Measurements from ENCODE around the gene CAMK1D.
"Not testable (repeated sequence)": the region's sequence is repeated elsewhere in the genome, so short reads cannot be mapped to it uniquely, and the experiment has no call there.

CAMK1D gene

DNA sequence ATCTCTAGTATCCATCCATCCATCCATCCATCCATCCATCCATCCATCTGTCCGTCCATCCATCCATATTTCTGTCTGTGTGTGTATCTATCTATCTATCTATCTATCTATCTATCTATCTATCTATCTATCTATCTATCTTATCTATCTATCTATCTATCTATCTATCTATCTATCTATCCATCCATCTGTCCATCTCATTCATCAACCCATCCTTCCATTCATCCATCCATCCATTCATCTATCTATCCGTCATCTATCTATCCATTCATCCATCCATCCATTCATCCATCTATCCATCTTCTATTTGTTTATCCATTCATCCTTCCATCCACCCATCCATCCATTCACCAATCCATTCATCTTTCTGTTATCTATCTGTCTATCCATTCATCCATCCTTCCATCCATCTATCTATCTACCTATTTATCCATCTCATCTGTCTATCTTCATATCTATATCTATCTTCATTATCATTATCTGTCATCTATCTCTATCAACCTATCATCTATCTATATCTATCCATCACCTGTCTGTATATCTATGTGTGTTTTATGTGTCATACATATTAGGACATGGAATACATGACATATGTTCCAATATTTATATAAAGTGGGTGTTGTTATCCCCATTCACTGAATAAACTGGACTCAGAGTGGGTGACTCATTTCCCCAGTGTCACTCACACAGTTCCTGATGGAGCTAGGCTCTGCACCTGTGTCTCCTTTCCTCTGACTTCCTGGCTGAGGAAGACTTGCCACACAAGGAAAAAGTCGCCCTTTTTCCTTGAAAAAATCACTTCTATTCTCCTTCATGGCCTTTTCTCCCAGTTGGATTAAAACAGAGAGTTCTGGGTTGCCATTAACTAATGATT, 452.1 kb downstream of the CAMK1D start:
- no peak for DNase-seq

DNA sequence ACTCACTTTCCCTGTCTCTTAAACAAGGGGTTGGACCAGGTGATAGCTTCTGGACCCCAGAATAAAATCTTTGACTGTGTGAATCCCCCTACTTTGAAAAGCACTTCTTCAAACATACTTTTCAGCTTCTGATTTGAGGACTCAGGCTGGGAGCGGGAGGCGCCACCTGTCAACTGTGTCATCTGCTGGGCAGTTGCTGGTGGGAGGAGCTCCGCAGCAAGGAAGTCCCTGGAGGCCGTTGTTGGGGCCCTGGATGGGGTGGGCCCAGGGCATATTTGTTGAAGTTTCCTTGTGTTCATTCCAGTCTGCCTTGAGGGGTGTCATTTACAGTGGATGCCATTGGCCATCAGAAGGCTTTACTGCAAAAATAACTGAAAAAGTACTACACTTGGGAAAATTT, 454.4 kb downstream of the CAMK1D start:
- DNase-seq = no peak

DNA sequence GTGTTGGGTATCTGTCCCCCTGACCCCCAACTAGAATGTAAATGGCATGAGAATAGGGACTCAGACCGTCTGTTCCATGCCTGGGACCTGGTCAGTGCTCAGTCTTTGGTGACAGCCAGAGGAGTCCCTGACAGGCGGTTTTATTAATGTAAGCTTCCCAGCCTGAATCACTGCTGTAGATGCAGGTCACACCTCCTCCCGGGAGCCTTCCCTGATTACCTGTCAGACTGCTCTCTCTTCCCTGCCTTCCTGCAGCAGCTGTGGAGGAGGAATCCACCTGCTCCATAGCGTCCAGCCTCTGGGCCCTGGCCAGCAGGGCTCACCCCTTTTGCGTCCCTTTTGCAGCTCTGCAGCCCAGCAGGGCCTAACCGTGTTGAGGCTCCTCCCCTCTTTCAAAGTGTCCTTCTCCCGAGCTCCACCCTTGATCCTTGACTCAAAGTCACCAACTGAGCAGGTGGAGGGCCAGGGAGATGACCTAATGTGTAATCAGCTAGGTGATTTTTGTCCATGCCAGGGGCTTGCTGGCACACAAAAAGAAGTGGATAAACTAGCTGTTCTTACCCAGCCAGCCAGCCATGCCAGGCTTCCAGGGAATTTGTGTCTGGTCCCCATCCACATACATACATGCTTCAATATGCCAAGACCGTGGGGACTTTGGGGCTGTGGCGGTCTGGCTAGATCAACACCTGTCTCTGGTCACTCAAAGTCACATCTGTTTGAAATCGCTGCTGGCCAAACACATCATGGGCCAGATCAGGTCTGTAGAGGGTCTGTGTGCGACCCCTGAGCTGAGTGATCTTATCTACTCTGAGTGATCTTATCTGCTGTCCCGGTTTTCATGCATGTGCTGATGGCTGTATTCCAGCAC, 457.1 kb downstream of the CAMK1D start:
- no peak for DNase-seq

DNA sequence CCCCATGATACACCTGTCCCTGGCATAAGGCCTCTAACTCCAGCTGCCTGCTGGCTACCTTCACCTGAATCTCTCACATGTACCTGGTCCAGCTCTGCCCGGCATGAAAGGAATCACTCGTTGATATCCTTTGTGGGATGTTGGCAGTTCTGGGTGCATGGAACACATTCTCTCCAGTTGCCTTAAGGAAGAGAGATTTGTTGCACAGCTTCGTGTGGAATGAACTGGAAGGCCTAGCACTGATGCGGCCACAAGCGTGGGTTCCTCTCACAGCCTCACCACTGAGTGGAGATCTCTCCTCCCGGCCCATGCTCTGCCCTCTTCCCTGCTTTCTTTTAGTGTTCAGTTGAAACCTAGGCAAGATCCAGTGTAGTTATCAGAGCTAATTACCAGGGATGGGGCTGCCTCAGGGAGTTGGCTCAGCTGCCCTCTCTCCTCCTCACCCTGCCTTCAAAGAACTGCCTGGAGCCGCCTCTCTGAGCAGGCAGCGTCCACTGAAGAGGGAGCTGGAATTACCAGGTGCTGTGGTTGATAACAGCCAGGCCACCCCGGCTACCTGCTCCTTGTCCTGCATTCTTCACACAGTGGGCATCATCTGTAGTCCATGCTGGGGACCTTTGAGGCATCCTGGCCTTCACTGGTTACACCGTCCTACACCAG, 457.9 kb downstream of the CAMK1D start:
- no peak for DNase-seq

DNA sequence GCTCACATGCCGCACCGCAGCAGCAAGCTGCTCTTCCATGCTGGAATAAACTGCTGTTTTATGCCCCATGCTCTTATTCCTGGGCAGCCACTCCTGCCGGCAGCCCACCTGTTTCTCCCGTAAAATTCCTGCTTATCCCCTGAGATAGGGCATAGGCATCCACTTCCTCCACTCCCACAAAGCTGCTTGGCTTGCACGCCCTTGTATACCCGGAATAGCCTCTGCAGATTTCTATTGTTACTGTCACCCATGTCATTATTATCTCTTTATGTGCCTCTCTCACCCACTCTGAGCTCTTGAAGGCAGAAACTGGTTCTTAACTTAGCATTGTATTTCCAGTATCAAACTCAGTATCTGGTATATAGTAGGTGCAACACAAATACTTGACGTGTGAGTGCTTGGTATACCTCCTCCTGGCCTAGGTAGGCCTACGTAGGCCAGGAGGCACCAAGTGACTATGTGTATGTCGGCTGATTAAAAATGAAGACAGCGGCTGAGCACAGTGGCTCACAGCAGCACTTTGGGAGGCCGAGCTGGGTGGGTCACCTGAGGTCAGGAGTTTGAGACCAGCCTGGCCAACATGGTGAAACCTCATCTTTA, 458.8 kb downstream of the CAMK1D start:
- DNase-seq = no peak

DNA sequence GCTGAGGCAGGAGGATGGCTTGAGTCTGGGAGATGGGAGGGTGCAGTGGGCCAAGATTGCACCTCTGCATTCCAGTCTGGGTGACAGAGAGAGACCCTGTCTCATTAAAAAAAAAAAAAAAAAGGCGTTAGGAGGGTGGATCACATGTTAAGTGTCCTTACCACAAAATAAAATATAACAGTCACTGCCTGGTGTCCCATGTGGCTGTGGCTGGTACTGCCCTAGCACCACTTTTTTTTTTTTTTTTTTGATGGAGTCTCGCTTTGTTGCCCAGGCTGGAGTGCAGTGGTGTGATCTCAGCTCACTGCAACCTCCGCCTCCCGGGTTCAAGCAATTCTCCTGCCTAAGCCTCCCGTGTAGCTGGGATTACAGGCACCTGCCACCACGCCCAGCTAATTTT, 460.7 kb downstream of the CAMK1D start:
- DNase-seq = not testable (repeated sequence)

DNA sequence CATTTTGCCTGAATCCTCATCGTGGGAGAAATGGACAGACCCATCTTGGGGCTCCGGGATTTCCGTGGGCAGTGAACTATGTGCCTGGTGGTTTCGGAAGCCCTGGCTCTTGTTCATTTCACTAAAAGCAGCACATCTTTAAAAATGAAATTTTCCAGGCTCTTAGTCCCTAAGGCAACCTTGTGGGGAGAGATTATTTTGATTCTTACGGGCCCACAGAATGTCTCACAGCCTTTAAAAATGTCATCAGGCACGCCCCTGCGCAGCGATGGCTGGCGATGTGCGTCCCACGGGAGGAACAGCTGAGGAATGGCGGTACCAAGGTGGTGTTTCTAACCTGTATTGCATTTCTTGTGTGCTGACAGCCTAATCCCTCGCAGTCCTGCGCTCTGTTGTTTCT, 462.5 kb downstream of the CAMK1D start:
- DNase-seq = no peak

DNA sequence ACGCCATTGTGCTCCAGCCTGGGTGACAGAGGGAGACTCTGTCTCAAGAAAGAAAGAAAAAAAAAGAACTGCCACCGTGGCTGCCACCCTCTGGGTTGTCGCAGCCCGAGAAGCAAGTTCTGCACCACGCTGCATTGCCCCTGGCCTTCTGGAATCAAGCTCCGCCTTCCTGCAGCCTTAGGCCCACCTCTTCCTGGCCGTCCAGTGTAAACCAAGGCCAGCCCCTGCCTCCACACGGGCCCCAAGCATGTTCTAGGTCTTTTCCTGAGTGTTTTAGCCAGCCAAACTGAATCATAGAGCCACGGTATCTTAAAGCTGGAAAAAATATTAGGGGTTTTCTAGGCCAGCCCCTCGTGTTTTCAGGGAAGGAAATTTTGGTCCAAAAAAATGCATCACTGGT, 463.2 kb downstream of the CAMK1D start:
- DNase-seq = no peak

DNA sequence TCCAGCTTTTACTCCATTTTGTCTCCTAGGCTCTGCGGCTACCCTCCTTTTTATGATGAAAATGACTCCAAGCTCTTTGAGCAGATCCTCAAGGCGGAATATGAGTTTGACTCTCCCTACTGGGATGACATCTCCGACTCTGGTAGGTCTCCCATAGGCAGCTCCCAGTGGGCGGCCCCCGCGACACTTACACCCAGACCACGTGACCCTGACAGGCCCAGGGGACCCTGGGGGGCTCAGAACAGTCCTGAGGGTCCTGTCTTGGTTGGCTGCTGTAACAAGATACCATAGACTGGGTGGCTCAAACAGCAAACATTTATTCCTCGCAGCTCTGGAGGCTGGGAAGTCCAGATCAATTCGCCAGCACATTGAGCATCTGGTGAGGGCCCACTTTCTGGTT, 464.8 kb downstream of the CAMK1D start:
- no peak for DNase-seq

DNA sequence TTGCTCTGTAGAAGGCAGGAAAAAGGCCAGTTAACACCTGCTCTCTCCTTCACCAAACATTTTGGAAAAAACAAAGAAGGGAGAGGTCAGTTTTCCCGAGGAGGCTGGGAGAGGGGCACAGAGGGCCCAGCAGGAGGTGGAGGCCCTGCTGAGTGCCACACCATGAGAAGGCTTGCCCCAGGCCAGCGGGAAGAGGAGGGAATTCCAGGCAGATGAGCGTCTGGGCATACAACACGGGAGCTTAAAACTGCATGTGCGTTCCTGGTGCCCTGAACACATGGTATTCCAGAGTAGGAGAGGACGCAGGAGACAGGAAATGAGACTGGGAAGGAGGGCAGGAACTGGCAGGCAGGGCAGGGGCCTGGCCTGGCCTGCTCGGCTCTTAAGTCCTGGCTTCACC, 469.7 kb downstream of the CAMK1D start:
- no peak for DNase-seq

DNA sequence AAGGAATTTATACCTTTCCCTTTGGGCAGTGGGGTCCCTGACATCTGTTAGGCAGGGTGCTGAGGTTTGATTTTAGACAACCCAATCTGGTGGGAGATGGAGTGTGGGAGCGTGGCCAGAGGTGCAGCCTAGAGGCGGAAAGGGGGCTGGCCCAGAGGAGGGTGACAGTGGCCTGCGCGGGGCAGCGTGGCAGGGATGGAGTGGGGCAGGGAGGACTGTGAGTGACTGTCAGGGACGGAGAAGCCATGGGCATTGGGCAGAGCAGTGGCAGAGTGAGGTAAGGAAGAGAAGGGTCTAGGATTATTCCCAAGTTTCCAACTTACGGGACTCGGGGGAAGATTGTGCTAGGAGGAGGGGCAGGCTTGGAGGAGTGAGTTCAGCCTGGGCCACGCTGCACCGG, 470.3 kb downstream of the CAMK1D start:
- no peak for DNase-seq

DNA sequence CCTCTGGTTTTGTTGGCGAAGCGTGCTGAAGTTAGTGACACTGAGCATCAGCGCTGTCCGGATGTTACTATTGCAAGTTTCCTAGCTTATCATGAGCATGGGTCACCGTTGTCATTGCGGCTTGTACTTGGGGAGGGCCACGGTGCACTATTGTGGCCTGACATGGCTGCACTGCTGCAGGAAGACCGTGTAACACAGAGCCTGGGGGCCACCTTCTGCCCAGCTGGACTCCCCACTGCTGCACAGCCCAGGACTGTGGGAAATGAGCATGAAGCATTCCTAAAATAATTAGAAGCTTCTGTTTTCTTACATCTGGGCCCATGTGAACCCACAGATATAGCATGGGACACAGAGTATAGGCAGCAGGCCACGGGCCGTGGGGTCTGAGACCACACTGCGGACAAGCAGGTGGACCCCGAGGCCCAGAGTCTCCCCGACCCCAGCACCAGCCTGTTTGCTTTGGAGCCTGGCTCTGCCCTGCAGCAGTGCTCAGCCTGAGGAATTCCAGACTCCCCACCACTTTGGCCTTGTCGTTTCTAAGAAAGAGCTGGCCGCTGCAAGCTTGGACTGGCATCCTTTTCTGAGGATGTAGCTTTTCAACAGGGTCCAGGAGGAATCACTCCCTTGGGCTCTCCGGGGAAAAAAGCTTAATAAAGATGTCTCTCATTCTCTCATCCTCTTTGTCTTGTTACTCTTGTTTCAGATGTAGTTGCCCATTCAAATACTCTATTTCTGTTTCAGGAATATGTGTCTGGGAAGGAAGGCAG, 473.0 kb downstream of the CAMK1D start:
- no peak for DNase-seq

DNA sequence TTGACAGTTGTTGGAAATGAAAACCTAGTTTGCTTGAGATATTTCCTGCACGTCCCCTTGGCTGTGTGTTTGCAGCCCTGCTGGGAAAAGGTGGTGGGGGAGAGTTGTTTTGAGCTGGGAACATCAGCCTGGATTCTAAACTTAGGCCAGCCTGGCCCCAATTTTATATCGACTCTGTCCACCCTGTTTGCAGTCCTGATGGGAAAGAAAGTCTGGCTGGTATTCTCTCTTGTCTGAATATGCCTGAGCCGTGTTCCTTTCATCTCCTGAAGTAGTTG, 473.5 kb downstream of the CAMK1D start:
- DNase-seq = no peak

DNA sequence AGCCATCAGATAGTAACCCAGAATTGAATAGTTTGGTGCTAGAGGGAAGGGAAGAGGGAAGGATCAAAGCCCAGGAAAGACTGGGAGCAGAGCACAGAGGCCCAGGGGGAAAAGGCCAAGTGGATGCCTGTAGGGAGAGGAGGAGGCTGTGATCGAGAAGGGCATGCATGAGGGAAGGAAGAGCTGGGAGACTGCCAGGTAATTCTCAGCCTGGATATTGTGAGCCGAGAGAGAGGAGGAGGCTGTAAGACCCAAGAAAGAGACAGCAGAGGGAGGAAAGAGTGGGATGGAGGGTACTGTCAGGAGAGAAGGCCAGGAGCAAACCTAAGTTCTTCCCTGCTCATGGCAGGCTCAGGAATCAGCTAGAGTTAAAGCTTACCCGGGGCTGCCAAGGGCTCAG, 474.0 kb downstream of the CAMK1D start:
- no peak for DNase-seq

DNA sequence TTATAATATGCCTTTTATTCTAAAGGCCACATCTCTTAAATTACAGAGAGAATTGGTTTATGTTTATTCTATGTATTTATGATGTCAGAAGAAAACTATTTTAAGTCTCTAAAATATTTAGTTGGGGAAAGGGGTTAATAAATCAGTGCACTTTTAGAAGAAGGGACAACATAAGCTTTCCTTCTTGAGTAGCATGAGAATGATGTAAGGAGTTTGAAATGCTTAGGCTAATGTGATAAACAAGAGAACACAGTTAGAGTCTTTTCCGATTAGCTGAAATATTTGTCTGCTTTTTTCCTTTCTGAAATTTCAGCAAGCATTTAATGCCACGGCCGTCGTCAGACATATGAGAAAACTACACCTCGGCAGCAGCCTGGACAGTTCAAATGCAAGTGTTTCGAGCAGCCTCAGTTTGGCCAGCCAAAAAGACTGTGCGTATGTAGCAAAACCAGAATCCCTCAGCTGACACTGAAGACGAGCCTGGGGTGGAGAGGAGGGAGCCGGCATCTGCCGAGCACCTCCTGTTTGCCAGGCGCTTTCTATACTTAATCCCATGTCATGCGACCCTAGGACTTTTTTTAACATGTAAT, 476.0 kb downstream of the CAMK1D start:
- no peak for DNase-seq

DNA sequence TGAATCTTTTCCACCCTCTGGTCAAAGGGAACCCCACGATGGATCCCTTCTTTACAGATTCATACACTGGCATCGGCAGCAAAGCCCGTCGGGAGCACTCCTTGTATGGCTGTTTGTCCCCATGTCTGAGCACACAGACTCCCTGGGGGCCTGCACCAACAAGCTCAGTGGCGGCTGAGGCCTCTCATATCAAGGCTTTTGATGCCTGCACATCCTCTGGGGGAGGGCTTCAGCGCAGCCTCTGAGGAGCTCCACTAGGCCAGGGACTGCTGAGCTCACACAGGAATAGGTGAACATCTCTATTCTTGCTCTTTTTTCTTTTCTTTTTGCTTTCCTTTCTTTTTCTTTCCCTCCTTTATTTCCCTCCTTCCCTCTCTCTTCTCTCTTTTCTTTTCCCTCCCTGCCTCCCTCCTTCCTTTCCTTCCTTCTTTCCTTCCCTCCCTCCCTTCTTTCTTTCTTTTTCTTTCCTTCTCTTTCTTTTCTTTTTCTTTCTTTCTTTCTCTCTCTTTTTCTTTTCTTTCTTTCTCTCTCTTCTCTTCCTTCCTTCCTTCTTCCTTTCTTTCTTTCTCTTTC, 477.5 kb downstream of the CAMK1D start:
- no peak for DNase-seq

DNA sequence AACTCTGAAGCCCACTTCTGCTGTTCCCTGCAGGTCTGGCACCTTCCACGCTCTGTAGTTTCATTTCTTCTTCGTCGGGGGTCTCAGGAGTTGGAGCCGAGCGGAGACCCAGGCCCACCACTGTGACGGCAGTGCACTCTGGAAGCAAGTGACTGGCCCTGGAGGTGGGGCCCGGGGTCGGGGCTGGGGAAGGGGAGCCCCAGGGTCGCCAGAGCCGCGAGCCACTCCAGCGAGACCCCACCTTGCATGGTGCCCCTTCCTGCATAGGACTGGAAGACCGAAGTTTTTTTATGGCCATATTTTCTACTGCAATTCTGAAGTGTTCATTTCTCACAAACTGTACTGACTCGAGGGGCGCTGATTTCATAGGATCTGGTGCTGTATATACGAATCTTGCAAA, 479.4 kb downstream of the CAMK1D start:
- DNase-seq = no peak

DNA sequence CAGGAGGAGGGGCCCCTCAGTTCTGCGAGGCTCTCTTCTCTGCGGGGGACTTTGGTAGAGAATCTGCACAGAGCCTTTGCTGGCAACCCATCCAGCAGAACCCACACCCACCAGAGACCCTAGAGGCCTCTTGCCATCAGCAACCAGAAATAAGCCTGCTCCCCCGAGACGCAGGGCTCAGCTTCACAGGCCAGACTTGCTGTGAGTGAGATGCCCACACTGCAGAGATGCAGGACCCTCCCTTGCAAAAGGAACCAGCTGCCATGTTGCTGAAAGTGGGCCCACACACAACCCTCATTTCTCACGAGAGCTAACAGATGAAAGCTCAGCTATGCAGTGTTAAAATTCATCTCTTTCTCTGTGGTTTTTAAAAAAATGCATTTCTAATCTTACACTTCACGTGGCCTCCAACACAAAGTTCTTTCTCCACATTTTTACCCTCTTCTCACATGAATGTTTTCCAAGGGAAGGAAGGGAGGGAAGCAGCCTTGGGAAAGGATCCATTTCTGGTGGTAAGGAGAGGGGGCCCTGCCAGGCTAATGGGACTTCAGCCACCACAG, 480.6 kb downstream of the CAMK1D start:
- no peak for DNase-seq

DNA sequence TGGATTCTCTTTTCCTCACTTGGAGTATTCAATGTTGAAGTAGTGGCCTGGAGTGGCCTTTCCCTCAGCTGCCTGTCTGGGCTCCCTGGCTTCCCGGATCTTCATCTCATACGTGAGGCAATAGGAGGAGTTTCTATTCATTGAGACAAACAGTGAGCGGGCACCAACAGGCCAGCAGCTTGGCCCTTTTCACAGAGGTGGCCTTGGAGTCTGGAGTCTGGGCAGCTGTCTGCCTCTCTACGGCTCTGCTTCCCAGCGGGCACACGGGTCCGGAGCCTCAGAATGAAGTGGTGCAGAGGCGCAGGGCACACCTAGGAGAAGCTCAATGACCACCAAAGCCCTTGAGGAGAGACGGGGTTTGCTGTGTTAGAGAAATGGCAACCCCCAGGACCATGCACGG, 482.7 kb downstream of the CAMK1D start:
- DNase-seq = no peak

DNA sequence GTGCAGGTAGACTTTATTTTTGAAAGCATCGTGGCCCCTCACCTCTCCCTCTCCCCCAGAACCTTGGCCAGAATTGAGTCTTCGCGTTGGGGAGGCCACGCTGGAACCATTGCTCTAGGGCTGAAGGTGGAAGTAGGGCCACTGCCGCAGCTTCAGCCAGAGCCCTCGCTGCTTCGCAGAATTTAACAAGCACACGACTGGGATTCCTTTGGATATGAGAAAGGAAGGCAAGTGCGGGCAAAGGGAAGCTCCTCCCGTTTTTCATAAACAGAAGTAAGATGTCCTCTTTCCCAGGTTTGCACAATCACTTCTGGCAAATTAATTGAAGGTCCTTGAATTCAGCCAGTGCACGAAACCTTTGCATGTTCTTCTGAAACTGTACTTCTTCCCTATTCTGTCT, 484.1 kb downstream of the CAMK1D start:
- no peak for DNase-seq

DNA sequence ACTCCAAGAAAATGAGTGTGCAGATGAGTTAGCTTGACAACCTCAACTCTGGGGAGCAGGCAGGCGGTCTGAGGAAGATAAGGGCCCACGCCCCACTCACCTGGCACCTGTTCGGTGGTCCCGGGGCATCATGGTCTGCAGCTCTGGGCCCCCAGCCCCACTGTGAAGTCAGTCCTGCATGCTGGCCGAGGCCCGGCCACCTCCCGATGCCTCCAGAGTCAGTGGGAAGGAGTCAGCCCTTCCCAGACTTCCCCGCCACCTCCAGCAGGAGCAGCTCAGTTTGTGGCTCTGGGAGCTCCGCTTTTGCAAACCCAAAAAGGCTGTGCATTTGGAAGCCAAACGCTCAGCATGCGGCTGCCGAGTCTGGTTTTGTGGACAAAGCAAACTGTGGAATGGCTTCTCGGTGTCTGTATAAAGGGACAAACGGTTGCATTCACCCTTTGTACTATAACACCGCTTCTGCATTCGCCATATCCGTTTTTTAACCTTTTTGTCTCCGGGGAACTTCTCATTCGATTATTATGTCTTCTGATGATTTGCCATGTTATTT, 484.8 kb downstream of the CAMK1D start:
- no peak for DNase-seq

All from NCI-H748 treated with DMSO at 0.1 percent for 48 hours (cell line).